ENCODE results near the gene SERTM1.

- TF ChIP-seq, protein P1, sequence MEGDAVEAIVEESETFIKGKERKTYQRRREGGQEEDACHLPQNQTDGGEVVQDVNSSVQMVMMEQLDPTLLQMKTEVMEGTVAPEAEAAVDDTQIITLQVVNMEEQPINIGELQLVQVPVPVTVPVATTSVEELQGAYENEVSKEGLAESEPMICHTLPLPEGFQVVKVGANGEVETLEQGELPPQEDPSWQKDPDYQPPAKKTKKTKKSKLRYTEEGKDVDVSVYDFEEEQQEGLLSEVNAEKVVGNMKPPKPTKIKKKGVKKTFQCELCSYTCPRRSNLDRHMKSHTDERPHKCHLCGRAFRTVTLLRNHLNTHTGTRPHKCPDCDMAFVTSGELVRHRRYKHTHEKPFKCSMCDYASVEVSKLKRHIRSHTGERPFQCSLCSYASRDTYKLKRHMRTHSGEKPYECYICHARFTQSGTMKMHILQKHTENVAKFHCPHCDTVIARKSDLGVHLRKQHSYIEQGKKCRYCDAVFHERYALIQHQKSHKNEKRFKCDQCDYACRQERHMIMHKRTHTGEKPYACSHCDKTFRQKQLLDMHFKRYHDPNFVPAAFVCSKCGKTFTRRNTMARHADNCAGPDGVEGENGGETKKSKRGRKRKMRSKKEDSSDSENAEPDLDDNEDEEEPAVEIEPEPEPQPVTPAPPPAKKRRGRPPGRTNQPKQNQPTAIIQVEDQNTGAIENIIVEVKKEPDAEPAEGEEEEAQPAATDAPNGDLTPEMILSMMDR (IDR thresholded peaks at IDR 0.05; ENCODE audit: poor library complexity), result no peak
- TF ChIP-seq EZH2phosphoT487 (IDR thresholded peaks at IDR 0.05; ENCODE audit: low read depth, severe bottlenecking, unreplicated experiment), result no peak
- no peak for TF ChIP-seq EZH2 (IDR thresholded peaks at IDR 0.05; ENCODE audit: borderline replicate concordance)
Measured at GRCh38 chr13:36700170-36700569, 26.4 kb downstream of the SERTM1 start.
